Activated T-cell treated with anti-CD3 and anti-CD28 coated beads, Interleukin-2, amount 50 U/mL, for 48 hours (primary cell): ENCODE measurements around the gene LIN9.
"Not testable (repeated sequence)": the region's sequence is repeated elsewhere in the genome, so short reads cannot be mapped to it uniquely, and the experiment has no call there.

Experiments used
- DNase-seq, 2 experiments: peaks; one replicate each; pipeline ENCODE4 v3.0.0-alpha.2; 2020

LIN9 gene

DNA sequence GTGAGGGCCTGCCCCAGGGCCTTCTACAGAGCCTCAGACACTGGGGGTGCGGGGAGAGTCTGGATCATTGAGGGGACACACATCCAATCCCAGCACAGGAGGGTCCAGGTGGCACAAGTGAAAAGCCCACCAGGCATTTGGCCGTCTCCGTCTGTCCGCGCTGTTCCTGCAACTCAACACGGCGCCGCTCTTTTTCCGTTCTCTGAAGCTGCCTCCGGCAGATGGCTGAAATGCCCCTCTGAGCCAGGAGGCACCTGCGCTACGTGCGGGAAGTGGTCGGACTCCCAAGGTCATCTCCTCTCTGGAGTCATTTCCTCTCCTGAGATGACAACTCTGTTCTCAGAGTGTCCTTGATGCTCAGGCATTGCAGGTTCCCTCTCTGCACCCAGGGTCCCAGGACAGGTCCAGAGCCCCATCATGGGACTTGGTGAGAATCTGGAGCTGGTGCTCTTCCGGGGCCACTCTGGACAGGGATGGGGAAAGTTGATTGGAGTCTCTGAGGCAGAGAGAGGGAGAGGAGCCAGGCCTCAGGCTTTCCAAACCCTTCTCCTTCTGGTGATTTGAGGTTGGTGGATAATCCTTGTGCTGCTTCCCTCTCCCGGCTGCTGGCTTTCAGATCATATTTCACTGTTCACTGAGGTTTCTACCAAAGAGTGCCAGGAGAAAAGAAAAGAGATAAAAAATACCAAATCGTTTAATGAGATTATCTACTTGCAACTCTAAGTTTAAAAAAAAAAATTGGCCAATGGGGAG lies 99.5 kb downstream of the LIN9 start:
- no peak for DNase-seq

DNA sequence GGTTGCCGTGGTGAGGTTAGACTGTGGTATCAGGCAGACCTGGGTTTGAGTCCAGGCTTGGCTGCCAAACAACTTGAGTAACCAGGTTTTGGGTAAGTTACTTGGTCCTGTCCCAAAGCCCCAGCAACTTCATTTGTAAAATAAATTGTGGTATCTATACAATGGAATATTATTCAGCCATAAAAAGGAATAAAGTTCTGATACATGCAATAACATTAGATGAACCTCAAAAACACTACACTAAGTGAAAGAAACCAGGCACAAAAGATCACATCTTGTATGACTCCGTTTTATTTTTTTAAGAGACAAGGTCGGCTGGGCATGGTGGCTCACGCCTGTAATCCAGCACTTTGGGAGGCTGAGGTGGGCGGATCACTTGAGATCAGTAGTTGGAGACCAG lies 101.9 kb downstream of the LIN9 start:
- no peak for DNase-seq

- no peak for DNase-seq
Measured at GRCh38 chr1:226204198-226204597, 104.8 kb downstream of the LIN9 start.

DNA sequence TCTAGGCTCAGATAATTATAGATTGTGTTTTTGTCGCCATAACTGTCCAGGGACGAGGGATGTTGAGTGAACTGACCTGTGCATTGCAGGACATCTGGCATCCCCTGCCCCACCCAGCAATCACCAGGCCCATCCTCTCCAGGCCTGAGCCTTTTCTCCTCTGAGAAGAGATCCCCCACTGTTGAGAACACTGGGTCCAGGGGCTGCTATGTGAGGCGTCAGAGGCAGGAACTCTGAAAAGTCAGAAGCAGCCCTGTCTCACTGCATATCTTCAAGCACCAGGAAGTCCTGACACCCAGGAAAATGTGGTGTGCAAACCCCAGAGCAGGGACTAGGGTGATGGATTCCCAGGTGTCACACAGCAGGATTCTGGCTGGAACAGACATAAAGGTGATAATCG lies 105.3 kb downstream of the LIN9 start:
- no peak for DNase-seq

- DNase-seq, result no peak
Measured at GRCh38 chr1:226203240-226203639, 105.7 kb downstream of the LIN9 start.

GRCh38 chr1:226202666-226203065 lies 106.3 kb downstream of the LIN9 start:
- not testable (repeated sequence) for DNase-seq

DNA sequence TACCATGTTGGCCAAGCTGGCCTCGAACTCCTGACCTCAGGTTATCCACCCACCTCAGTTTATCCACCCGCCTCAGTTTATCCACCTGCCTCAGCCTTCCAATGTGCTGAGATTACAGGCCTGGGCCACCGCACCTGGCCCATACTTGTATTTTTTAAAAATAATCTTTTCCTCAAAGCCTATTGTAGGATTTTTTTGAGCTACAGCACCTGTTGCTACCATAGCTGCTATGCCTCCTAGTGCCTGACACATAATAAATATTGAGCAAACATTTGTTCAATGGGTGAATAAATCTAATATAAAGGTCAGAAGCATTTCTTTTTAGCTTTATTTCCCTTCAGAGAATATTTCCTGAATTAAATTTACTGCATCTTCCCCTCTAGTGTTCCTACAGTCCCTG lies 106.7 kb downstream of the LIN9 start:
- DNase-seq, result no peak

DNA sequence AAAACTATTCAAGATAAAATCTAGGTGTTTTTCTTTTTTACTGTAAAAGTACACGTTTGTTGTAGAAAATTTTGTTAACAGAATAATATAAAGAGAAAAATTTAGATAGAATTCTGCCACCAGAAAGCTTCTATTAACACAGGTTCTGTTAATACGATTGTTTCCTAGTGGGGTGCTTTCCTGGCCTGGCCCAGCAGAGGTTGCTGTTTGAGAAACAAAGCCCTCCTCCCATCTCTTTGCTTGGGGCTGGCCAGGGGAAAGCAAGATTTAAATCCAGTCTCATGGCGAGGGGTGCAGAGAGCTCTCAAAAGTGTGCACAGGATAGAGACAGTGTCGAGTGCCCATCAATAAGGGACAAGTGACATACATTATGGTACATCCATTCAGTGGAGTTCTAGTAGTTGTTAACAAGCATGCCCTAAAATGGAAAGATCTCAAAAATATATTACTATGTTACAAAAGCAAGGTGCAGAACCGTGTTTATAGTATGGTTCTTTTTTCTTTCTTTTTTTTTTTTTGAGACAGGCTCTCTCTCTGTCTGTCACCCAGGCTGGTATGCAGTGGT lies 107.9 kb downstream of the LIN9 start:
- DNase-seq, result no peak

DNA sequence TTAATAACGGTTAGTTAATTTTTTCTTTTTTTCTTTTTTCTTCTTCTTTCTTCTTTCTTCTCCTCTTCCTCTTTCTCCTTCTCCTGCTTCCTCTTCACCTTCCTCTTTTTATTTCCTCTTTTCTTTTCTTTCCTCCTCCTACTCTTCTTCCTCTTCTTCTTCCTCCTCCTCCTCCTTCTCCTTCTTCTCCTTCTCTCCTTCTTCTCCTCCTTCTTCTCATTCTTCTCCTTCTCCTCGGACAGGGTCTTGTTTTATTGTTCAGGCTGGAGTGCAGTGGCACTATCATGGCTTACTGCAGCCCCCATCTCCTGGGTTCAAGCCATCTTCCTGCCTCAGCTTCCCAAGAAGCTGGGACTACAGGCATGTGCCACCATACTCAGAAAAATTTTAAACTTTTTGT lies 109.0 kb downstream of the LIN9 start:
- DNase-seq, result no peak

GRCh38 chr1:226195144-226195543 lies 113.8 kb downstream of the LIN9 start:
- no peak for DNase-seq

- DNase-seq, result no peak
Measured at GRCh38 chr1:226187380-226187779, 121.6 kb downstream of the LIN9 start.

GRCh38 chr1:226187019-226187322 lies 122.0 kb downstream of the LIN9 start:
- no peak for DNase-seq

DNA sequence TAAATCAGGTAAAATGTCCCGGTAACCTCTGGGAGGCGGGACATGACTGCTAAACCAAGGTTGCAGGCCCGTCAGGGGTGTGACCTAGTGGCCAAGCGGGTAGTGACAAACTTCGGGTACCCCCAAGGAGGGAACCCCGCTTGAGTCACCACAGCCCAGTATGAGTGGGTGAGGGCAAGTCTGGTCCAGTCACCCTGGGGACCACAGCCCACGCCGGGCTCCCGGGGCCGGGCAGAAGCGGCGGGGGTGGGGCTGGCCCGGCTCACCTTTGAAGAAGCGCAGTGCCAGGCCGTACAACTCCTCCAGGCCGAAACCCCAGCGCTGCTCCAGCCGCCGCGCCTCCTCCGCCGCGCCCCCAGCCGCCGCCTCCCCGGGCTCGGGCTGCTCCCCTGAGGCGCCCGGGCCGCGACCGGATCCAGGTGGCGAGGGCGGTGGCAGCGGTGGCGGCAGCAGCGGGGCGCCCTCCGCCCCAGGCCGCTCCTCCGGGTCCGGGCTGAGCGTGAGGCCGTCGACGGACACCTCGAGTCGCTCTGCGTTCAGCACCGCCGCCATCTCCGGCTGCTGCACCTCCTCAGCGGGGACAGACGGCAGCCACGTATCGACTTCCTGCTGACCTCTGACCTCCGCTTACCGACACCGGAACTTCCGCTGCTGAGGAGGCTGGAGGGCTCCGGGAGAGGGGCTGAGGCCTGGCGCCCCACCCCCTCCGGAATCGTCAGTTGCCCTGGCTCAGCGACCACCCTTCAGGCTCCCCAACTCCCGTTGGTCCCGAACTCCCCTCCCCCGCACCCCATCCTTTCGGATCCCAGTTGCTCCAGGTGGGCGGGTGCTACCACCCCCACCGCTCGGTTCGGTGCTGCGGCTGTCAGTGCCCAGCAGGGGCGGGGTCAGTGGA lies 122.6 kb downstream of the LIN9 start, which contains the start of gene ACBD3:
TSS of gene ACBD3 (minus strand) at position 618 of the 895 bp plus-strand sequence. CDS start at position 552, 66 bp downstream.
- DNase-seq, result peak; percentile 85 to 89

- no peak for DNase-seq
Measured at GRCh38 chr1:226185141-226186036, 123.6 kb downstream of the LIN9 start.

GRCh38 chr1:226181996-226182714 lies 126.8 kb downstream of the LIN9 start:
- no peak for DNase-seq
